Fibroblast of gingiva (primary cell): ENCODE results near the gene ZNF326.
"Not testable (repeated sequence)": the region's sequence is repeated elsewhere in the genome, so short reads cannot be mapped to it uniquely, and the experiment has no call there.

Experiments
- DNase-seq: peaks from one replicate; pipeline ENCODE4 v3.0.0-alpha.2; 2011; ENCODE audit warnings: low read depth

ZNF326 gene

DNA sequence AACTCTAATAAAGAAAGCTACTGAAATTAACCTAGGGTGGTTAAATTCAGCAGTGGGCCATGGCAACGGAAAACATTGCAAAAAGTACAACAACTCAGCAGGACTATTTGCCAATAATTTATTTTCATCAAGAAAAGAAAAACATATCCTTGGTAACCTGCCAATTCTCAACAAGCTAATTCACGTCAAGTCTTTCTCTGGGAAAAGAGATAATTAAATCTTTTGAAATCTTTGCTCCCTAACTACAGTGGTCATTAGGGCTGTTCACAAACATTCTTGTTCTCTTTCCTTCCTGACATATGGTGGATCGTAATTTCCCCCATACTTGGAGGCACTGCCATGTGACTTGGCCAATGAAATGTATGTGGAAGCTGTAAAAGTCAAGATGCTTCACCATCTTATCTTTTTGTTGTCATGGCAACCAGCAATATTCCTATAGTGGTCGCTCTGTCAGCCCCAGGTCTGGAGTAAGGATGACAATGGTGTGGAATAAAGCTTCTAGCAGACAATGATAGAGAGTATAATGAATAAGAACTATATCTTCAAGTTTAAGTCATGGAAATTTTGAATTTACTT lies 29.6 kb upstream of the ZNF326 start:
- DNase-seq = peak; percentile 64

GRCh38 chr1:89966656-89967055 lies 28.3 kb upstream of the ZNF326 start:
- no peak for DNase-seq

- no peak for DNase-seq
Observed at GRCh38 chr1:89971600-89971999, 23.3 kb upstream of the ZNF326 start.

GRCh38 chr1:89972024-89972423 lies 22.9 kb upstream of the ZNF326 start:
- no peak for DNase-seq

DNA sequence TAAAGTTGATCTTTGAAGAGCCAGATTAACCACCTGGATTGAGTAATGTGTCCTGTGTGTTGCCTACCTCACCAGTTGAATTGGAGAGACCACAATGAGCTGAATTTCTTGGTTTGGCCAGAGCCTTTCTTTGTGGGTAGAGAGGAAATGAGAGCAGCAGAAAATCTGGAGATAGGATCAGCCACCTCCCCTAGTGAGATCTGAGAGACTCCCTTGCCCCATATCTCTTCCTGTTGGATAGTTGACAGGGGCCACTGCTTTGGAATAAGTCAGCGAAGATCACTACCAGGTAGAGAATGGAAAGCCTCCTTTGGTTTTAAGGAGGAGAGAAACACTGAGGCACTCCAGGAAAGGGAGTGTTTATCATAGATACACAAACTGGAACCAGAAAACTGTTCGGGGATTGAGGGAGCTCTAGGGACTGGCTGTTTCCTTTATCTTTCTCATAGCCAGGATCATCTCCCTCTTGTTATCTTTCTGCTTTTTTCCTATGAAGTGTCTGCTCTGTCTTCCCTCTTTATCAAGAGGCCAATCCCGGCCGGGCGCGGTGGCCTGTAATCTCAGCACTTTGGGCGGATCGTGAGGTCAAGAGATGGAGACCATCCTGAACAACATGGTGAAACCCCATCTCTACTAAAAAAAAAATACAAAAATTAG lies 21.3 kb upstream of the ZNF326 start:
- DNase-seq = no peak

DNA sequence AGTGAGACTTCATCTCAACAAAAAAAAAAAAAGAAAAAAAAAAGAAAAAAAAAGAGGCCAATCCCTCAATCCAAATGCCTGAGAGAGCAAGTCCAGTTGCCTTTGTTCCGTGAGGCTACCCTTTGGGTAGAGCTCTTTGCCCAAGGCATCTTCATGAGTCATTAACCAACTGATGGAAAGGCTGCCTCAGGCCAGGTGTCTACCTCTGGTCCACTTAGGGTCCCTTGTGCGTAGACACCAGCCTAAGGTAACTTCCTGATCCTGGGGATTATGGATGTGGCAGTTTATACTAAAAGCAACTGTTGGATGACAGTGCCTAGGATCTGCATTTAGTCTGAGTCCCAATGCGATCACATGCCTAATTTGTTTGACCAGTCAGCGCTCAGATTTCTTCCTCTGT lies 20.7 kb upstream of the ZNF326 start:
- no peak for DNase-seq

- DNase-seq = peak; percentile 93
Observed at GRCh38 chr1:89974696-89975470, 20.0 kb upstream of the ZNF326 start.

- no peak for DNase-seq
Observed at GRCh38 chr1:89975540-89976125, 19.3 kb upstream of the ZNF326 start.

DNA sequence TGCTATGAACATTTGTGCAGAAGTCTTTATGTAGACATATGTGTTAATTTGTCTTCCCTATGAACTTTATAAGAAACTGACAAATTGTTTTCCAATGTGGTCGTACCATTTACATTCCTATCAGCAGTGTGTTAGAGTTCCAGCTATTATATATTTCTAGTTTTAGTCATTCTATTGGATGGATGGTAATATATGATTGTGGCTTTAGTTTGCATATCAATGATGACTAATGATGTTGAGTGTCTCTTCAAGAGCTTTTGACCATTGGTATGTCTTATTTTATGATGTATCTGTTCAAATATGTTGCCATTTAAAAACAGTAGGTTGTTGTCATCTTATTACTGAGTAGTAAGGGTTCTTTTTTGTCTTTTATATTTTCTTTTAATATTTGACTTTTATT lies 16.2 kb upstream of the ZNF326 start:
- no peak for DNase-seq

DNA sequence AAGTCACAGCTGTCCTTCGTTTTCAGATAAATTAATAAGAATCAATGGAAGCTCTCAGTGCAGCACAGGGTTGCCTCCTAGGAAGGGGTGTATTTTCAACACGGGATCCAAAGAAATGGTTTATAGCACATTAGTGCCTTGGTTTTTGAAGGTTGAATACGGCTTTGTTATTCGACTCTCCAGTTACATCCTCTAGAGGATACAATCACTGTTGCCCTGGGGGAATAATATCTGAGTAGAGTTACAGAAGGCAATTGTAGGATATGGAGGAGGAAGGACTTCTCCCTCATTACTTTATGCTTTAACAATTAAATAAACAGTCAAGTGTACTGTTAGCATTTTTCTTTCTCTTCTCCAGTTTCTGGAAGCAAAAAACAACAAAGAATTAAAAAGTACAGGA lies 14.3 kb upstream of the ZNF326 start:
- peak; percentile 53 for DNase-seq

- DNase-seq = not testable (repeated sequence)
Observed at GRCh38 chr1:89982846-89983245, 12.1 kb upstream of the ZNF326 start.

DNA sequence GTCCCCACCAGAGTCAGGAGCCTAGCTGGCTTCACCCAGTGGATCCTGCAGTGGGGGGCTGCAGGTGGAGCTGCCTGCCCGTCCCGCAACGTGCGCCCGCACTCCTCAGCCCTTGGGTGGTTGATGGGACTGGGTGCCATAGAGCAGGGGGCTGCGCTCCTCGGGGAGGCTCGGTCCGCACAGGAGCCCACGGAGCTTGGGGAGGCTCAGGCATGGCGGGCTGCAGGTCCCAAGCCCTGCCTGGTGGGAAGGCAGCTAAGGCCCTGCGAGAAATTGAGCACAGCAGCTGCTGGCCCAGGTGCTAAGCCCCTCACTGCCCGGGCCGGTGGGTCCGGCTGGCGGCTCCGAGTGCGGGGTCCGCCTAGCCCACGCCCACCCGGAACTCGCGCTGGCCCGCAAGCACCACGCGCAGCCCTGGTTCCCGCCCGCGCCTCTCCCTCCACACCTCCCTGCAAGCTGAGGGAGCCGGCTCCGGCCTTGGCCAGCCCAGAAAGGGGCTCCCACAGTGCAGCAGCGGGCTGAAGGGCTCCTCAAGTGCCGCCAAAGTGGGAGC lies 10.3 kb upstream of the ZNF326 start:
- DNase-seq = not testable (repeated sequence)

GRCh38 chr1:89986020-89986419 lies 8.9 kb upstream of the ZNF326 start:
- no peak for DNase-seq

- peak; percentile 59 for DNase-seq
Observed at GRCh38 chr1:89987159-89987819, 7.6 kb upstream of the ZNF326 start.

DNA sequence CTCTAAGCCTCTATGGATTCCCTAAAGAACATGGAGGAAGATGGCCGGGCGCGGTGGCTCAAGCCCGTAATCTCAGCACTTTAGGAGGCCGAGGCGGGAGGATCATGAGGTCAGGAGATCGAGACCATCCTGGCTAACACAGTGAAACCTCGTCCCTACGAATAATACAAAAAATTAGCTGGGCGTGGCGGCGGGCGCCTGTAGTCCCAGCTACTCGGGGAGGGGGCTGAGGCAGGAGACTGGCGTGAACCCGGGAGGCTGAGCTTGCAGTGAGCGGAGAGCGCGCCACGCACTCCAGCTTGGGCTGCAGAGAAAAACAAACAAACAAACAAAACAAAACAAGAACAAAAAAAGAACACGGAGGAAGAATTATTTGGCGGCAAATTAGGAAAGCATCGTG lies 5.8 kb upstream of the ZNF326 start:
- DNase-seq = no peak

DNA sequence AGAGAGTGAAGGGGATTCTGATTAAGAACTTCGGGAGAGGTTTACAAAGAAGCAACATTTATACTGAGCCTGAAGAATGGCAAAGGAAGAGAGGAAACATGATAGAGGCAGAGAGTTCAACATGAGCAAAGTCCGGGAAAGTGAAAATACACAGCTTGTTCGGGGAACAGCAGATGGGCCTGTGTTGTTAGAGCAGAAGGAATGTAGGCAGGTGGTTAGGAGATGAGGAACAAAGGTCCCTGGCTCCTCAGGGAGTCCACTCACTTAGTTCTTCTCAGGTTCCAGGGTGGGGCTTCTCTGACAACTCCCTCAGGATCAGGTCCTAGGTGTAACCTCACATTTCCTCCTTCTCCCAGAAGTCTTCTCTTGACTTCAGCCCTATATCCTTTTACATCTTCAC lies 5.1 kb upstream of the ZNF326 start:
- DNase-seq = no peak

GRCh38 chr1:89990976-89991831 lies 3.7 kb upstream of the ZNF326 start:
- DNase-seq = no peak

- no peak for DNase-seq
Observed at GRCh38 chr1:89993541-89993940, 1.4 kb upstream of the ZNF326 start.

DNA sequence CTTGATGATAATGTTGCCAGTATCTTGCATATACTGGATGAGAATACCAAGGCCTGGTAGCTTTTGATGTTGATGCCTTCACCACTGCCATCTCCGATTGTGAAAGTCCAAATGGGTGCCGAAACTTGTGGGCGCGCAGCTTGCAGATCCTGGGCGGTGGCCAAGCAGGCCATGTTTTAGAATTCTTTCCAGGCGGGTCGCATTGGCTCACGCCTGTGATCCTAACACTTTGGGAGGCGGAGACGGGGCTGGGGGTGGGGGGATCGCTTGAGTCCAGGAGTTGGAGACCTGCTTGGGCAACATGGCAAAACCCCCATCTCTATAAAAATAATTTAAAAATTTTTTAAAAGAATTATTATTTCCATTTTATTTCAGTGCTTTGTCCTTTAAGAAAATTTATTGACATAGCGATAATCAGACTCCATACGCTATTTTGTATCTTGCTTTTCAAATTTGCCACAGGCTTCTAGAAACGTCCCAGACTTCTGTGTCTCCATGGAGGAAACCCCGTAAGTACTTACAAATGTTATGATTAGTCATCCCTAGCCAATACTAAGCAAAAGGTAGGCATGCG lies 592 bp upstream of the ZNF326 start:
- DNase-seq = no peak

DNA sequence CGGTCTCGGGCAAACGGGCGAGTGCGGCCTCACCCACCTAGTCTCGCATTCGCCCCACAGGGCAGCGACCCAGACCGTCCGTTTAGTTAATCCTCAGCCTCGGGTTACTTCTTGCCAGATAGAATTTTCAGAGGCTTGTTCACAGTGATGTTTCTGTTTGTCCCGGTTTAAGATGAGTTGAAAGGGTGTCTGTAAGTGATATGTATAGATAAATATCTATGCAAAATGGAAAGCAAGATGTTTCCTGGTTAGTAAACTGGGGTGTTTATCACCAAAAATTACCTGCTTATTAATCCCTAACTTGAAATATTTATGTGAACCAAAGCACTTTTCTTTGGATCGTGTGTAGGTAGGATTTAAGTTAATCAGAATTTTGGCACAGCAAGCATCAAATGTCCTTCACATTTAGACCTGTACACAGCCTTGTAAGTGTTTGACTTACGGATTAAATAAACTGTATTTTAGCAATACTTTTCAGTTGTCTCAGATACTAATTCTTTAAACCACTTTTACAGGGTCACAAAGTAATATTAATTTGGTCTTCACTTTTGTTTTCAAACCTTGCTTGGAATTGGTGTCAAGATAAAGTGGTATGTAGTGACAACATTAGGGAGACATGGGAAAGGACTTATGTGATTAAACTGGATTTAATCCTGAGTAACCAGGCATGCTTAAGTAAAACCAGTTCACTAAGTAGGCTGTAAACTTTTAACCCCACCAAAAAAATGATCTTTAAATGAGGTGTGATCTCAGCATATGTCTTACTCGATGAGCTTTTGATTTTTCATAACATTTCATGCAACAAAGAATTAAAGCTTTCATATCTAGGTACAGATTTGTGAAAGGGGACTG lies 914 bp downstream of the ZNF326 start:
- DNase-seq = no peak
